Smooth muscle cell of trachea (primary cell): Measurements from ENCODE around the gene ACAP3. TPM values are rescaled to one million over a fixed set of nuclear protein-coding genes. Genes with fewer than 3 reads are reported as not detected.

Experiments
- total RNA-seq: library from RNA; depleted of rRNA; stranded (reverse); fragments of >200 nt; gene quantifications from 2 replicates; pipeline ENCODE4 v1.2.1, GENCODE V29; 2014

The ACAP3 gene, protein sequence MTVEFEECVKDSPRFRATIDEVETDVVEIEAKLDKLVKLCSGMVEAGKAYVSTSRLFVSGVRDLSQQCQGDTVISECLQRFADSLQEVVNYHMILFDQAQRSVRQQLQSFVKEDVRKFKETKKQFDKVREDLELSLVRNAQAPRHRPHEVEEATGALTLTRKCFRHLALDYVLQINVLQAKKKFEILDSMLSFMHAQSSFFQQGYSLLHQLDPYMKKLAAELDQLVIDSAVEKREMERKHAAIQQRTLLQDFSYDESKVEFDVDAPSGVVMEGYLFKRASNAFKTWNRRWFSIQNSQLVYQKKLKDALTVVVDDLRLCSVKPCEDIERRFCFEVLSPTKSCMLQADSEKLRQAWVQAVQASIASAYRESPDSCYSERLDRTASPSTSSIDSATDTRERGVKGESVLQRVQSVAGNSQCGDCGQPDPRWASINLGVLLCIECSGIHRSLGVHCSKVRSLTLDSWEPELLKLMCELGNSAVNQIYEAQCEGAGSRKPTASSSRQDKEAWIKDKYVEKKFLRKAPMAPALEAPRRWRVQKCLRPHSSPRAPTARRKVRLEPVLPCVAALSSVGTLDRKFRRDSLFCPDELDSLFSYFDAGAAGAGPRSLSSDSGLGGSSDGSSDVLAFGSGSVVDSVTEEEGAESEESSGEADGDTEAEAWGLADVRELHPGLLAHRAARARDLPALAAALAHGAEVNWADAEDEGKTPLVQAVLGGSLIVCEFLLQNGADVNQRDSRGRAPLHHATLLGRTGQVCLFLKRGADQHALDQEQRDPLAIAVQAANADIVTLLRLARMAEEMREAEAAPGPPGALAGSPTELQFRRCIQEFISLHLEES
- 74.6 and 80.6 TPM in 2 replicates for total RNA-seq

DNA sequence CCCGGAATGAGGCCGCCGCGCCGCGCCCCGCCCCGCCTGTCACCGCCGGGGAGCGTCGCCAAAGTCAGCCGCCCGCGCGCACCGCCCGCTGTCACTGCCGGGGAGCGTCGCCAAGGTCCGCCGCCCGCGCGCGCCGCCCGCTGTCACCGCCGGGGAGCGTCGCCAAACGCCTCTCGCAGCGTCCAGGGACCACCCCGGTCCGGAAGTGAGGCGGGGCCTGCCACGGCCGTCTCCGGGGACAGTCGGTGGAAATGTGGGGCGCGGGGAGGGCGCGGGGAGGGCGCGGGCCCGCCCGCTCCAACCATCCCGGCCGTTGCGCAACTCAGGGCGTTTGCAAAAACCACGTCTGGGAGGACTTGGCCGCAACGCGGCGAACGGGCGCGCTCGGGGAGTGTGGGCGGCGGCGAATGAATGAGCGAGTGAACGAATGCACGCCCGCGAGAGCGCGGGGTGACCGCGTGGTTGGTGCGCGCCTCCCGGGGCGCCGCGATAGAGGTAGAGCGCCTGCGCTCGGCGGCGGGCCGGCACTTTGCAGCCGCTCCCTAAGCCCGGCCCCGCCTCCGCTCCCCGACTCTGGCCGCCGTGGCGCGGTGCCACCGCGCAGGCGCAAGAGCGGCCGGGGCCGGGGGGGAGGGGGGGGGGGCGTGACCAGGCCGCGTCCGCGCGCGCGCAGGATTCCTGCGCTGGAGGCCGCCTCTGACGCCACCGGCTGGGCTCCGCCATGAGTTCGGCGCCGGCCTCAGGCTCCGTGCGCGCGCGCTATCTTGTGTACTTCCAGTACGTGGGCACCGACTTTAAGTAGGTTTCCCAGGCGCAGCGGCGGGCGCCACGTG, at the start of gene ACAP3, which contains the start of gene PUSL1:
ACAP3 (minus strand) TSS at position 8 of the 833 bp plus-strand sequence. CDS start 115 bp downstream, outside the sequence.
PUSL1 (plus strand) TSS at position 675 of the 833 bp plus-strand sequence; CDS start at position 722, 47 bp downstream.

DNA sequence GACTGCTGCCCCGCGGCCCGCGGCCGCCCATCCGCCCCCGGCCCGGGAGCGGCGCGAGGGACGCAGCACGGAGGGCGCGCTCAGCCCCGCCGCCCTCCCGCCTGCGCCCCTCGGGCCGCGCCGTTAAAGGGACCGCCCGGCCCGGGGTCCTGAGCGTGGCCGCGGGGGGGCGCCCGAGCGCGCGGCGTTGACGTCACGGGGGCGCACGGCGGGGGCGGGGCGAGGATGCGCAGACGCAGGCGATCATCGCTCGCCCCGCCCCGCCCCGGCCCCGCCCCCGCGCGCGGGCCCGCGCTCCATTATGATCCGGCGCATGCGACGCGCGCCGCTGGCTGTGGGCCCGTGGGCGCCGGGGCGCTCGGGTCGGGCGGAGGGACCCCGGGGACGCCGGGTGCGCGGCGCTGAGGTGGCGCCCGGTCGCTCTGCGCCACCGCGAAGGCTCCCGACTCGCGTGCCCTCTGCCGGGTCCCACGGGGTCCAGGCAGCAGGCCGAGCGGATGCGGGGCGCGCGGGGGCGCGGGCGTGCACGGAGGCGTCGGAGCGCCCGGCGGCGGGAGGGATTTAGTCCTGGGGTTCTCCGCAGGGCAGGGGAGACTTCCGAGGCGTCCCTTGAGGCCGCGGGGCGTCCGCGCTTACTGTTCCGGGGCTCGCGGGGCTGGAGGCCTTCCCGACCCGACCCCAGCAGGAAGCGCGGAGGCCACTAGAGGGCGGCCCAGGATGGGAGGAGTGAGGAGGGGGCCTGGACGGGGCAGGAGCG, 41.7 kb upstream of the ACAP3 start, which contains the start of gene DVL1:
DVL1 (minus strand) TSS at position 163 of the 757 bp plus-strand sequence. CDS start 353 bp downstream, outside the sequence.

DNA sequence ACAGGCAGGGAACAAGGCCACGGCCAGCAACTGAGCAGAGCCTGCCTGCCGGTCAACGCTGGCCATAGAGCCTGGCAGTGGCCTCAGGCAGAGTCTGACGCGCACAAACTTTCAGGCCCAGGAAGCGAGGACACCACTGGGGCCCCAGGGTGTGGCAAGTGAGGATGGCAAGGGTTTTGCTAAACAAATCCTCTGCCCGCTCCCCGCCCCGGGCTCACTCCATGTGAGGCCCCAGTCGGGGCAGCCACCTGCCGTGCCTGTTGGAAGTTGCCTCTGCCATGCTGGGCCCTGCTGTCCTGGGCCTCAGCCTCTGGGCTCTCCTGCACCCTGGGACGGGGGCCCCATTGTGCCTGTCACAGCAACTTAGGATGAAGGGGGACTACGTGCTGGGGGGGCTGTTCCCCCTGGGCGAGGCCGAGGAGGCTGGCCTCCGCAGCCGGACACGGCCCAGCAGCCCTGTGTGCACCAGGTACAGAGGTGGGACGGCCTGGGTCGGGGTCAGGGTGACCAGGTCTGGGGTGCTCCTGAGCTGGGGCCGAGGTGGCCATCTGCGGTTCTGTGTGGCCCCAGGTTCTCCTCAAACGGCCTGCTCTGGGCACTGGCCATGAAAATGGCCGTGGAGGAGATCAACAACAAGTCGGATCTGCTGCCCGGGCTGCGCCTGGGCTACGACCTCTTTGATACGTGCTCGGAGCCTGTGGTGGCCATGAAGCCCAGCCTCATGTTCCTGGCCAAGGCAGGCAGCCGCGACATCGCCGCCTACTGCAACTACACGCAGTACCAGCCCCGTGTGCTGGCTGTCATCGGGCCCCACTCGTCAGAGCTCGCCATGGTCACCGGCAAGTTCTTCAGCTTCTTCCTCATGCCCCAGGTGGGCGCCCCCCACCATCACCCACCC, 23.6 kb upstream of the ACAP3 start, which contains the start of gene TAS1R3:
TAS1R3 (plus strand) TSS at position 213 of the 898 bp plus-strand sequence; CDS start at position 279, 66 bp downstream.

DNA sequence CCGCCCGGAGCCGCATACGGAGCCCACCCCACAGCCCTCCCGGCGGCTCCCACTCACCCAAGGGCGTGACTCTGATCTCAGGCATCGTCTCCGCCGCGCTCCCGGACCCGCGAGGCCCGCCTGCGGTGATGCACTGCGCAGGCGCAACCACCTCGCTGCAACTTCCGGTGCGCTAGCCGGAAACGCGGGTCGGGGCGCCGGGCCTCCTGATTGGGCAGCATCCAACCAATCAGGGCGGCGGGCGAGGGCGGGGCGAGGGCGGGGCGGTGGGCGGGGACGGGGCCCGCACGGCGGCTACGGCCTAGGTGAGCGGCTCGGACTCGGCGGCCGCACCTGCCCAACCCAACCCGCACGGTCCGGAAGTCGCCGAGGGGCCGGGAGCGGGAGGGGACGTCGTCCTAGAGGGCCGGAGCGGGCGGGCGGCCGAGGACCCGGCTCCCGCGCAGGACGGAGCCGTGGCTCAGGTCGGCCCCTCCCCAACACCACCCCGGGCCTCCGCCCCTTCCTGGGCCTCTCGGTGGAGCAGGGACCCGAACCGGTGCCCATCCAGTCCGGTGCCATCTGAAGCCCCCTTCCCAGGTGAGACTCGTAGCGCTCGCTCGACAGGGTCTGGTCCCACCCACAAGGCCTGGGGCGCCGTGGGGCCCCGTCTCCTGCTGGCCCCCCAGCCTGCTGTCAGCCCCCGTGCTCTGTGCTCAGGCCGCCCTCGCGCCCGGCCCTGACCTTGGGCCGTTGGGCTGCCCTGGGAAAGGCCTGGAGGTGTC, 17.0 kb upstream of the ACAP3 start, which contains the start of the genes CPTP and INTS11:
CPTP (plus strand) TSS at position 279 of the 764 bp plus-strand sequence. CDS start 2,109 bp downstream, outside the sequence.
INTS11 (minus strand) TSS at position 137 of the 764 bp plus-strand sequence; CDS start at position 85, 52 bp downstream.

DNA sequence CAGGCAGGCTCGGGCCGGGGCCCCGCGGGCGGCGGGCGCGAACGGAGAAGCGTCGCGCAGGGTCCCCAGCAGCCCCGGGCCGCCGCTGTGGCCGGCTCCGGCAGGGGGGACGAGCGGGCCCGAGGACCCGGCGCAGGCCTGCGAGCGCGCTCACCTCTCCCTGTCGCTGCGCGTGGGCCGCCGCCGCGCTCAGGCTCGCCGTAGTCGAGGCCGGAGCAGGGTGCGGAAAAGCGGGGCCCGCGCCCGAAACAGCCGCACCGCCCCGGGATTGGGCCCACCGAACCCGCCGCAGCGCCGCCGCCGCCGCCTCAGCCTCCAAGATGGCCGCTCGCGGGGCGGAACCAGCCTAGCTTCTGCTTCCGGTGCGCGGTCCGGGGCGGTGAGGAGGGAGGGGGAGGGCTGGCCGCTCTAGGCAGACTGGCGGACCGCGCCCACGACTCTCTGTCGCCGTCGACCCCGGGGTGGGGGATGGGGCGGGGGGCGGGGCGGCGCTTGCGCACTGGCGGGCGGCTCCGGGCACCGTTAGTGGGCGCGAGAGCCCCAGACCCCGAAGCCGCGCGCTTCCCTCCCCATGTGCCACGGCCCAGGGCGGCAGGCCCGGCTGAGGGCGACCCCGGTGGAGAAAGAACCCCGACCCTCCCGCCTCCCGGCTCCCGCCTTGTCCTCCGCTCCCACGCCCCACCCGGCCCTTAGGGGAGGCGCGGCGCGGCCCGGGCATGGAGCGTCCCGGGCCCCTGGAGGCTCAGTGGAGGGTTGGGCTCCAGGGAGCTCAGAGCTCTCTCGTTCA, 34.0 kb downstream of the ACAP3 start, which contains the start of gene UBE2J2:
UBE2J2 (minus strand) TSS at position 343 of the 787 bp plus-strand sequence. CDS start 5,862 bp downstream, outside the sequence.

DNA sequence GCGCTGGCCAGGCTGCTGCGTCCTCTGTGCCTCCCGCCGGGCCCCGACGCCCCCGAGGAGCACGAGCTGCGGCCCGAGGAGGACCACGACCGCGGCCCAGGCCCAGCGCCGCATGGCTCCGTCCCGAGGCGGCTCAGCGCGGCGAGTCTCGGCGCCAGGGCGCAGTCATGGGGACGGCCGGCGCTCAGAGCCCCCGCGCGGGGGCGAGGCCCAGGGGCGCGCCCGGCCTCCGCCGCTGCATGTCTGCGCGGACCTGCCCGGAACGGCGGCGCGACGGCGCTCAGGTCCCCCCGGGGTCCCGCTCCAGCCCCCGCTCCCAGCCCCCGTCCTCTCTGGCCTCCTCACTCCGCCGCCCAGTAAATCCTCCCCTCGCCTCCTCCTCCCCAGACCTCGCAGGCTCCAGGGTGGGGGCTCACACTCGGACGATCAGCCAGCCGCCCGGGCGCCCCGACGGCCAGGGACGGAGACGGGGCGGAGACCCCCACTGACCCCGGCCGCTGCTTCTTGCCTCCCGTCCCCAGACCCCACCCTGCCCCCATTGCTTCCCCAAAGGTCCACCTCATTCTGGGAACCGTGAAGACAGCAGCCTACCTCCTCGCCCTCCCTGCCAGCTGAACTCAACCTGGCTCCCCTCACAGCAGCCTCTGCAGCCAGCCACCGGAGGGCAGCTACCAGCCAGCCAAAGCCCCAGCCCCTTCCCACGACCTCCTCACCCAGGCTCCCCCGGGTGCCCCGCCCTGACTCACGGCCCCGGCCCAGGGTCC, 61.0 kb downstream of the ACAP3 start, which contains the start of gene C1QTNF12:
C1QTNF12 (minus strand) TSS at position 146 of the 764 bp plus-strand sequence; CDS start at position 114, 32 bp downstream.

Other genes with a start within 250 kb of the ACAP3 start
- 0.15 TPM in 1 of 2 replicates, not detected in the other for gene RNF223, start 233.6 kb downstream of the ACAP3 start, total RNA-seq
- gene C1orf159, start 191.8 kb downstream of the ACAP3 start, total RNA-seq, result 5.0 and 5.4 TPM in 2 replicates
- gene TTLL10, start 134.1 kb downstream of the ACAP3 start, total RNA-seq, result not detected in 2 replicates
- 0.33 and 0.44 TPM in 2 replicates for gene TNFRSF18, start 101.3 kb downstream of the ACAP3 start, total RNA-seq
- gene TNFRSF4, start 93.8 kb downstream of the ACAP3 start, total RNA-seq, result under 0.01 and 0.17 TPM in 2 replicates
- 137 and 202 TPM in 2 replicates for gene SDF4, start 75.9 kb downstream of the ACAP3 start, total RNA-seq
- 25.5 and 38.4 TPM in 2 replicates for gene B3GALT6, start 75.7 kb downstream of the ACAP3 start, total RNA-seq
- 2.5 and 5.1 TPM in 2 replicates for gene C1QTNF12, start 61.2 kb downstream of the ACAP3 start, total RNA-seq
- gene UBE2J2, start 34.1 kb downstream of the ACAP3 start, total RNA-seq, result 48.3 and 110 TPM in 2 replicates
- gene SCNN1D, start 27.5 kb downstream of the ACAP3 start, total RNA-seq, result 2.5 and 4.3 TPM in 2 replicates
- gene PUSL1, start 667 bp upstream of the ACAP3 start, total RNA-seq, result 18.2 and 30.3 TPM in 2 replicates
- 62.8 and 67.6 TPM in 2 replicates for gene INTS11, start 16.7 kb upstream of the ACAP3 start, total RNA-seq
- gene CPTP, start 16.9 kb upstream of the ACAP3 start, total RNA-seq, result 8.9 and 22.3 TPM in 2 replicates
- gene TAS1R3, start 23.4 kb upstream of the ACAP3 start, total RNA-seq, result 0.15 and 0.50 TPM in 2 replicates
- 81.9 and 138 TPM in 2 replicates for gene DVL1, start 41.5 kb upstream of the ACAP3 start, total RNA-seq
- 534 and 638 TPM in 2 replicates for gene MXRA8, start 50.6 kb upstream of the ACAP3 start, total RNA-seq
- gene AURKAIP1, start 67.3 kb upstream of the ACAP3 start, total RNA-seq, result 109 and 137 TPM in 2 replicates
- 140 and 163 TPM in 2 replicates for gene CCNL2, start 91.4 kb upstream of the ACAP3 start, total RNA-seq
- 63.5 and 109 TPM in 2 replicates for gene MRPL20, start 99.4 kb upstream of the ACAP3 start, total RNA-seq
- 2.8 and 4.2 TPM in 2 replicates for gene ANKRD65, start 113.3 kb upstream of the ACAP3 start, total RNA-seq
- 5.2 and 9.6 TPM in 2 replicates for gene VWA1, start 127.8 kb upstream of the ACAP3 start, total RNA-seq
- under 0.01 TPM in 1 of 2 replicates, not detected in the other for gene ATAD3C, start 141.8 kb upstream of the ACAP3 start, total RNA-seq
- 15.0 and 15.1 TPM in 2 replicates for gene ATAD3B, start 163.8 kb upstream of the ACAP3 start, total RNA-seq
- 25.1 and 32.7 TPM in 2 replicates for gene ATAD3A, start 204.2 kb upstream of the ACAP3 start, total RNA-seq
- gene TMEM240, start 232.7 kb upstream of the ACAP3 start, total RNA-seq, result 4.5 and 5.5 TPM in 2 replicates